NK-92 (cell line): ENCODE results near the gene C5.

Experiments used
- DNase-seq: peaks from one replicate; lab custom pipeline; 2025; ENCODE audit not compliant: unreplicated experiment; lab: John Stamatoyannopoulos, UW

Gene C5

GRCh38 chr9:120944434-120944843 lies 105.6 kb downstream of the C5 start:
- no peak for DNase-seq

GRCh38 chr9:120942186-120943001 lies 107.7 kb downstream of the C5 start:
- DNase-seq = no peak

GRCh38 chr9:120941046-120941770 lies 108.9 kb downstream of the C5 start:
- DNase-seq = no peak

DNA sequence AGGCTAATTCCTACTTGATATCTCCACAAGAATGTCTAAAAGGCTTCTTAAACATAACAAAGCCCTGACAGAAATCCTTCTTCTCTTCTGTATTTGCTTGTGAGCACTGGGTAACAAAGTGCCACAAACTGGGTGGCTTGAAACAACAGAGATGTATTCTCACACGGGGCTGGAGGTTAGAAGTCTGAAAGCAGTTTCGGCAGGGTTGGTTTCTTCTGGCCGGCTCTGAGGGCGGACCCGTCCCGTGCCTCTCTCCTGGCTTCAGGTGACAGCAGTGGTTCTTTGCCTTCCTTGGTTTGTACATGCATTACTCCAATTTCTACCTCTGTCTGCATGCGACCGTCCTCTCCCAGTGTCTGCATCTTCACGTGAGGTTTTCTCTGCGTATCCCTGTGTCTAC lies 109.5 kb downstream of the C5 start:
- no peak for DNase-seq

DNA sequence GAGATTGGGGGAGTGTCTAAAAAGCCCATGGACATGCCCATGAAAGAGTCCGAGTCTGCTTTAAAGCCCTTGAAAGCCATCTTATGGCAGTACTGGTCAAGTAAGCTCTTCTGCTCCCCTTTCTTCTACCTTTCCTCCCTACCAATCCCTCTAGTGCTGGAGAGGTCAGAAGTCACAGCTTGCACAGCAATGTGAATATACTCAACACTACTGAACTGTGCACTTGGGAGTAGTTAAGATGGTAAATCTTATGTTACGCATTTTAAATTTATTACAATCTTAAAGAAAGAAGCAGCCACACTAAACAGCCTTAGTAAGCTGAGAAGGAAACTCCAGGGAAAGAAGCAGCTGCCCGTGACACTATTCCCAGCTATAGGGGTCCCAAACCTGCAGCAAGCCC lies 111.2 kb downstream of the C5 start:
- no peak for DNase-seq

- no peak for DNase-seq
These were observed 112.5 kb downstream of the C5 start for GRCh38 chr9:120937596-120937995.

GRCh38 chr9:120937127-120937526 lies 112.9 kb downstream of the C5 start:
- no peak for DNase-seq

DNA sequence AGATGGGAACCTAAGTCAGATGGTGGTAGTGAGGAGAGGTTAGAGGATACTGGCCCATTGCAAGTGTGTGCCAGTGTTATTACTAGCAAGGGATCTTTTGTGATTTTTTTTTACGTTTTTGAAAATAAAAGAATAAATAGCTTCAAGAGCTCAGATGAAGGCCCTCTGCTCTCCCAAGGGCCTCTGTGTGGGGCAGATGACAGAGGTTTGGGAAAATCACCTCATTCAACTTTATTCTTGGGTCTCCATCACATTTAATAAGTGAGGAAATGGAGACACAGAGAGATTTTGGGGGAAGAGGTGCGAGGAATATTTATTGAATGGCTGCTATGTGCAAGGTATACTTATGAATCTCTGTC lies 113.3 kb downstream of the C5 start:
- DNase-seq = no peak

DNA sequence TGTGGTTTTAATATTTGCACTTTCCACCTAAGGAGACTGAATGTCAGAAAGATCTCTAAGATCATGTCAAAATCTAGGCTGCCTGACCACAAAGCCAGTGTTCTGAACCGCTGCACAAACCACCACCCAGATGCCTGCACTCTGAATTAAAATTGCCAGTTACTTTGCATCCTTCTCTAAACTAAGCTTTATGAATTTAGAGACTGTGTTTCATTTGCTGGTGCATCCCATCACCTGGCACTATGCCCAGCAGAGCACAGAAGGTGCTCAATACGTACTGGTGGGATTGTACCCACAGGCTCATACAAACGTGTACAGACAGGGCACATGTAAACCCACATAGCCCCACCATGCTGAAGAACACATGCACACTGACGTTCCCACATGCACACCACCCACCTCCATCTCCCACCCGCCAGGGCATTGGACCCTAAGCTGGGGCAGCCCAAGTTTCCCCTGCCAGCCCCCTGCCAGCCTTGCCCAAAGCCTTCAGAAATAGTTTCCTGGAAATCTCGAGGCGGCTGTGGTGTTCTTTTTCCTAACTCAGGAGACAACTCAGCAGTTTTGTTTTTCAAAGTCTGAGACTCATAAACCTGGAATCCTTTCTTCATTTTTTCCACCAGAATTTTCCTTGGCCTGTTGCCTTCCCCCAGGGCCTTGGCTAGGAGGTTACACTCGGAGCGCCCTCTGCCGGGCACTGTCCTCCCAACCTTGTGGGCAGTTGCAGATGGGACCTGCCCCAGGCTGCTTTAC lies 113.9 kb downstream of the C5 start:
- DNase-seq = no peak

- DNase-seq = no peak
These were observed 114.7 kb downstream of the C5 start for GRCh38 chr9:120935383-120935857.

GRCh38 chr9:120934281-120934680 lies 115.8 kb downstream of the C5 start:
- DNase-seq = no peak

- no peak for DNase-seq
These were observed 116.6 kb downstream of the C5 start for GRCh38 chr9:120933310-120934055.

GRCh38 chr9:120932086-120932823 lies 117.8 kb downstream of the C5 start:
- no peak for DNase-seq

GRCh38 chr9:120931231-120932085 lies 118.6 kb downstream of the C5 start:
- no peak for DNase-seq

DNA sequence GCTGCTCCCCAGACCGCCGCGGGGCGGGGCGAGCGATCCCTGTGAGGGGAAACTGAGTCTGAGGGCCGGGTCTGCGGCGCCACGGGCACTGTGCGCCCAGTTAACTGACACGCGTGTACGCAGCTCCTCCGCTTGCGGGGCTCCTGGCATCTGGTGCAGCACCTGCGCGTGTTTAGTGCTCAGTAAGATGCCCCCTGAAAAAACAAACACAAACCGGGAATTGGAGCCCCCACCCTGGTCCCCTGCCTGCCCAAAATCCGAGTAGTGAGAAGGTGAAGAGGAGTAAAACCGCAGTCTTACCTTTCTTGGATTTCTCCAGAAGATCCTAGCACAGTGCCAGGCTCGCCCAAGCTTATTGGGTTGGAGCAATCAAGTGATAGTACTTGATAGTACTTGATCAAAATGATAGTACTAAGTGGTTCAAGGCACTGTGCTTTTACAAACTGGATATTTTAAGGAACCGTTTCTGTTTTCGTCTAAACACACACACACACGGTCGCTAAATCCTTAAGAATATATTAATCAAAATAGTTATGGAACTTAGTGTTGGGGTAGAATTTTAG lies 120.8 kb downstream of the C5 start:
- DNase-seq = no peak

DNA sequence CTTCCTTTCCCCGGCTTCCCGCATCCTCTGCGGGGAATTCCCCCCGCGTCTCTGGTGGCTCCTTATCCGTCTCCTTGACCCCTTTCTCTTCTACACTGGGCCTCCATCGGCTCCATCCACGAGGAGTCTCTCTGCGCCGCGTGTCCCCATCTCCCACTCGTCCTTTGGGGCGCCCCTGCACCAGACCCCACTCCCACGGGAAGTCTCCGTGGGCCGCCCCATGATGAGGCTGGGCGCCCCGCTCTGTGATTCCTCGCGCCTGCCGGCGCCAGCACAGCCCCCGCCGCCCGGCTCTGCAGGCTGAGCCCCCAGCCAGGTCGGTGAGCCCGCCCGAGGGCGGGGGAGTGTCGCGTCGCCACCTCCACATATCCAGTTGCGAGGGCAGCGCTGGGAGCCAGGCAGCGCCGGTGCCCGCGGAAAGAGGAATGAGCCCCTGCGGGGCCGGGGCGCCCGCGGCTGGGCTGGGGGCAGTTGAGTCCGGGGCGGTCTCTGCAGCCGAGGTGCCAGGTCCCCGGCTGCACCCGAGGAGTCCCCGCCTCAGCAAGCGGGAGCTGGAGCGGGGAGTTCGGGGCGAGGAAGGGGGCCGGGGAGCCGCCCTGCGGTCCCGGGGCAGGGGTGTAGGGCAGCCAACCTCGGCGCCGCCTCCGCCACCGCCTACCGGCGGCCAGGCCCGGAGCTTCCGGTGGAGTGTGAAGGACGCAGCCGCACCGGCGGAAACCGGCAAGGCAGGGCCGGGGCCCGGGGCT lies 121.4 kb downstream of the C5 start:
- DNase-seq = no peak

DNA sequence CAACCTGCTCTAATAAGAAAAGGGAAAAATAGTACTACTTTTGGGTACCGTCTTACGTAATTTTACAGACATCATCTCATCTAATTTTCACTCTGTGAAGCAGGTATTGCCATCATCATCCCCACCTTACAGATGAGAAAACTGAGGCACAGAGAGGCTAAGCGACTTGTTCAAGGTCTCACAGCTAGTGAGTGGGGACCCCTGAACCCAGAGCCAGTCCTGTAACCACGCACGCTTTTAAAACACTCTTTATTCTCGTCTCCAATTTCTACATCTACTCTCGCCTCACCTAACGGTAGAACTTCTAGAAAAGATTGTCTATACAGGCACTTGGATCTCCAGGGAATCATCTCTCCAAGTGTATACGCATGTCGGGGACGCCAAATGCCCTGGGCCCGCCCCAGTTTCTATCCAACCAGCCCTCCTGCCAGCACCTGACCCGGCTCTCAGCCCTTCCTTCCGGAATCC lies 122.0 kb downstream of the C5 start:
- DNase-seq = no peak

DNA sequence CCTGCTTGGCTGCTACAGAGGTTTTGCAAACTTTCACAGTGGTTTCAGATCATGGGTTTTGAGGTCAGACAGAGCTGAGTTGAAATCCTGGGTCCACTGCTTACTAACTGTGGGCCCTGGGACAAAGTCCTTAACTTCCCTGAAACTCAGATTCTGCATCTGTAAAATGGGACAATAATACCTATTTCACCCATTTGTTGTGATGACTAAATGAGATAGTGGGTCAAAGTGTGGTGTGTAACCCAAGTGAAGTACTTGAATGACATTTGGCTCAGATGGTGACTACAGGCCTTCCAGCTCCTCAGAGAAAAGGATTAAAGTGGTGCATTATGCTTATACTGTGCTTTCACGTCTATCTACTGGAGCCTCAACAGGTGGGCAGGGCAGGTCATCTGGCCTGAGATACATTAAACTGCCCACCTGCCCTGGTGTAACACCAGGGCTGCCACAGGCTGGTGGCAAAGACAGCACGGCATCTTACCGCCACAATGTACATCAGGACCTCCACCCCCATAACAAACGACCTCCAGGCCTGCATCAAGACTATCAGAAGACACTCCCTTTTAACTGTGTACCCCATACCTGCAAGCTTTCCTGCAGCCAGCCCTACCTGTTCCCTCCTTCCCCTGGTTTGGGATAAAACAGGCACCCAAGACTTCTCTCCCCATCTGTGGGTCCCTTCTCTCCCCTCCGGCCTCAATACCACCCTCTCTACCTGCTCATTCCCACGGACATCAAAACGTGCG lies 122.6 kb downstream of the C5 start:
- DNase-seq = no peak
